Measurements from ENCODE around the gene TMEM98.
"Not testable (repeated sequence)": the region's sequence is repeated elsewhere in the genome, so short reads cannot be mapped to it uniquely, and the experiment has no call there.

The TMEM98 gene

DNA sequence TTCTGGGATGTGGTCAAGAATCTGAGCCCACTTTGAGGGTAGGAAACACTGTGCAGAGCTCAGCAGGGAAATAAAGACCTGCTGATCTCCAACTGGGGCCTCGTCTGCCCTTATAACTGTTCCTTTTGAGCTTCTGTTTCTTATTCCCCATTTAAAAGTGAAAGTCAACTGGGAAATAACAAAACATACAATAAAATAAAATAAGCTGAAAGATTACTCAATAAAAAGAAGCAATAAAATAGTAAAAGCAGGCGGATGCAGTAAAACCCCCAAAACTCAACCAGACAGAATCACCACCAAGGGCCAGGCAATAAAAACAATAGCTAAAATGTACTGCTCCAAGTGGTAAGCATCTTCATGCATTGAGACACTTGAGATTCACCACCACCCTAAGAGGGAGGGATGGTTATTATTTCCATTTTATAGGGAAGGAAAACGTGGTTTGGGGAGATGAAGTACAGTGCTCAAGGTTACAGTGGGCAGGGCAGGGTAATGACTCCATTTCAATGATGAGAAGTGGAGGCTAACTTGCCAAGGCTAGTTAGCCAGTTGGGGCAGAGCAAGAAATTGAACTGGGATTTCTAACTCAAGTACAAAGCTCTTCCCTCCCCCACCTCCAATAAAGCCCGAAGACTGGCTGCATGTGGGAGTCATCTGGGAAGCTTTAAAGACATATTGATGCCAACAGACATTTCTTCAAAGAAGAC lies 57.2 kb downstream of the TMEM98 start:
- no peak for DNase-seq (ENCODE audit: low spot score)

DNA sequence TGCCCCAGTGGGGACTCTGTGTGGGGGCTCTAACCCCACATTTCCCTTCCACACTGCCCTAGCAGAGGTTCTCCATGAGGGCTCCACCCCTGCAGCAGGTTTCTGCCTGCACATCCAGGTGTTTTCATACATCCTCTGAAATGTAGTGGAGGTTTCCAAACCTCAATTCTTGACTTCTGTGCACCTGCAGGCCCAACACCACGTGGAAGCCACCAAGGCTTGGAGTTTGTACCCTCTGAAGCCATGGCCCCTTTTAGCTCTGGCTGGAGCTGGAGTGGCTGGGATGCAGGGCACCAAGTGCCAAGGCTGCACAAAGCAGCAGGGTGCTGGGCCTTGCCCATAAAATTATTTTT lies 59.5 kb downstream of the TMEM98 start:
- not testable (repeated sequence) for DNase-seq (ENCODE audit: low spot score)

DNA sequence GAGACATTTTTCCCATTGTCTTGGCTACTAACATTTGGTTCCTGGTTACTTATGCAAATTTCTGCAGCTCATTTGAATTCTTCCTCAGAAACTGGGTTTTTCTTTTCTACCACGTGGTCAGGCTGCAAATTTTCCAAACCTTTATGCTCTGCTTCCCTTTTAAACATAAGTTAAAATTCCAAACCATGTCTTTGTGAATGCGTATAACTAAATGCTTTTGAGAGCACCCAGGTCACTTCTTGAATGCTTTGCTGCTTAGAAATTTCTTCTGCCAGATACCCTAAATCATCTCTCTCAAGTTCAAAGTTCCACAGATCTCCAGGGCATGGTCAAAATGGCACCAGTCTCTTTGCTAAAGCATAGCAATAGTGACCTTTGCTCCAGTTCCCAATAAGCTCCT lies 59.9 kb downstream of the TMEM98 start:
- DNase-seq (ENCODE audit: low spot score), result not testable (repeated sequence)

DNA sequence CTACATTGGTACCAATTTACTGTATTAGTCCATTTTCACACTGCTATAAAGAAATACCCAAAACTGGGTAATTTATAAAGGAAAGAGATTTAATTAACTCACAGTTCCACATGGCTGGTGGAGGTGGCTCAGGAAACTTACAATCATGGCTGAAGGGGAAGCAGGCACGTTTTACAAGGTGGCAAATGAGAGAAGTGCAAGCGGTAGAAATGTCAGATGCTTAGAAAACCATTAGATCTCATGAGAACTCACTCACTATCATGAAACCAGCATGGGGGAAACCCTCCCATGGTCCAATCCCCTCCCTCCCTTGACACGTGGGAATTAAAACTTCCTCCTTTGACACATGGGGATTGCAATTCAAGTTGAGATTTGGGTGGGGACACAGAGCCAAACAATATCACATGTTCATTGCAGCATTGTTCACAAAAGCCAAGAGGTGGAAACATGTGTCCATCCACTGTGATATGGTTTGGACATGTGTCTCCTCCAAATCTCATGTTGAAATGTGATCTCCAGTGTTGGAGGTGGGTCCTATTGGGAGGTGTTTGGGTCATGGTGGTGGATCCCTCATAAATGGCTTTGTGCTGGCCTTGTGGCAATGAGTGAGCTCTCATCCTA lies 60.6 kb downstream of the TMEM98 start:
- DNase-seq (ENCODE audit: low spot score), result no peak

DNA sequence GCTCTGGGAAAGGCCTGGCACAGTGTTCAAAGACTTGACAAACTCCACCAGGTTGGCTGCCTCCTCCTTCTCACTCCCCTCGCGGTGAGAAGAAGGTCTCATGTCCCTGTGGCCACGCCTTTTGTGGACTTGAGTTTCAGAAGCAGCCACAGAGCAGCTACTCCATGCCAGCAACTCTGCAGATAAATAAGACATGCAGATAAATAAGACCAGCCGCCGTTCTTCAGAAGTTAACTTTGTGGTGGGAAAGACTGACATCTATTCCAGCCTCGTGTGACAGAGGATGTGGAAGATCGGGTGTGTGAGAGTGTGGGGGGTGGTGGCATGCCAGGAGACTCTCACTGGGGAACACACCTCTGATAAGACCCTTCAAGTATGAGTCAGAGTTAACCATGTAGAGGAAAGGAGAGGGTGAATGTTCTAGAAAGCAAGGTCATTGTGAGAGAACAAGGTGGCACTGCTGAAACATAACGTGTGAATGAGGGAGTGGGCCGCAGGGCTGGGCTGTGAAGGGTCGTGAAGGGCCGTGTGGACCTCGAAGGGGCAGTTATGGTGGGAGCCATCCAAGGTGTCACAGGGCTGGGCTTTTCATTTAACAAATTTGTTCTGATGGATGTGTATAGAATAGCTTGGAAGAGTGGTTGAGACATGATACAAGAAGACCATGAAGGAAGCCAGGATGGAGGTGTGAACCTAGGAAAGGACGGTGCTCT lies 64.5 kb downstream of the TMEM98 start:
- DNase-seq (ENCODE audit: low spot score), result no peak

DNA sequence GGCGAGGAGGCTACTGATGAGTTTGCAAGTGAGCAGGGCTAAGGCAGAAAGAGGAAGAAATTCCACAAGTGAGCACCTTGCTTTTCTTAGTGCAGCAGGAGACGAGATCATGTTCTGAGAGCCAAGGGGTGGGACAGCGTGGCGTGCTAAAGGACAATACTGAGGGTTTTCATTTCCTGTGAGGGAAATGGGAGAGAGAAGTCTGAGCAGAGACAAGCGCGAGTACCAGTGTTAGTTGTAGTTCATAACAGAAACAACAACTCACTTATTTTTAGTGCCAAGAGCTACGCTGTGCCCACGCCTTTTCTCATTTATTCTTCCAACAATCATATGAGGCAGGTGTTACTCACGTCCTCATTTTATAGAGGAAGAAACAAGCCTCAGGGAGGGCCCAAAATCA lies 66.0 kb downstream of the TMEM98 start:
- DNase-seq (ENCODE audit: low spot score), result no peak
